Neutrophil (primary cell): ENCODE data around the gene MVB12A.
A peak's percentile ranks its signal among the peaks of the same experiment; 100 is the strongest.

Source experiments
- H3K27ac ChIP-seq: fragments of 200-600 bp; sonication (generic); 2 replicates; pipeline ENCODE4 v1.5.1; 2016; ENCODE audit warnings: mild to moderate bottlenecking, moderate library complexity
- H3K27me3 ChIP-seq: fragments of 200-600 bp; sonication (generic); 2 replicates; pipeline ENCODE4 v1.6.0; 2016; ENCODE audit warnings: mild to moderate bottlenecking
- H3K36me3 ChIP-seq: fragments of 200-600 bp; sonication (generic); 2 replicates; pipeline ENCODE4 v1.5.1; 2017
- H3K4me1 ChIP-seq, 2 experiments: fragments of 200-600 bp in 1 of 2; sonication (generic) in 1 of 2; 1 replicate in 1 of 2; 2 replicates in 1 of 2; pipeline versions ENCODE4 v1.5.1 to v1.6.1; 2013 to 2016; ENCODE audit warnings: low read depth in 1 of 2, low read length in 1 of 2, mild to moderate bottlenecking in 1 of 2, moderate library complexity in 1 of 2; ENCODE audit not compliant: control insufficient read depth in 1 of 2, insufficient read depth in 1 of 2
- H3K4me3 ChIP-seq, 2 experiments: fragments of 200-600 bp in 1 of 2; sonication (generic) in 1 of 2; 1 replicate in 1 of 2; 2 replicates in 1 of 2; pipeline ENCODE4 v1.5.1; 2013 to 2016; ENCODE audit warnings: low read depth in 1 of 2, low read length in 1 of 2, mild to moderate bottlenecking in 1 of 2, moderate library complexity in 1 of 2
- H3K9me3 ChIP-seq: fragments of 200-600 bp; sonication (generic); 2 replicates; pipeline ENCODE4 v1.5.1; 2016
- TF ChIP-seq, protein P1 (sequence below): fragments of 200-600 bp; sonication (generic); IDR thresholded peaks from 2 replicates; pipeline ENCODE4 v1.5.1; 2016; ENCODE audit warnings: antibody characterized with exemption

Gene MVB12A

DNA sequence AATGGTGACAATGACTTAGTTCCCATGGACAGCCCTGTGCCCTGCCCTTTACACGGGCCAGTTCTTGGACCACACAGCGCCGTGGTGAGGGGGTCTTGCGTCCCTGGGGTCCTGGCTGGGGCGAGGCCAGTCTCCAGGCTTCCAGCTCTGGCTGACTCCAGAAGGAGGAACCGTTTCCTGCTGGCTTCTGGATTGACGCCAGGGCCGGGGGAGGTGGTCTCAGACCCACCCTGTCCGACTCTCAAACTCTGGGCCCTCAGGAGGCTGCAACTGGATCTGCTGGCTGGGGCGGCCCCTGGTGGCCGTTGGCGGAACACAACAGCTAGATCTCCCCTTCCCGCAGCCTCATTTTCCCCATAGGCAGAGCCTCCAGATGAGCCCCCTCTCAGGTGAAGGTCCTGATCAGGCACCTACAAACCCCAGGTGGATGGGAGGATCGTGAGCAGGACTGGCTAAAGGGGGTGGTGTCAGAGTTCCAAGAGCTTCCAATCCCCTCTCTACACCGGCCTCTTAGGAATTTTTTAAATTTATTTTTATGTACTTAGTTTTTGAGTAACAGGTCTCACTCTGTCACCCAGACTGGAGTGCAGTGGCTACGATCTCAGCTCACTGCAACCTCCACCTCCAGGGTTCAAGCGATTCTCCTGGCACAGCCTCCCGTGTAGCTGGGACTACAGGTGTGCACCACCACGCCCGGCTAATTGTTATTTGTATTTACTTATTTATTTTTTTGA is 33.8 kb upstream of the MVB12A start:
- TF ChIP-seq, protein P1, sequence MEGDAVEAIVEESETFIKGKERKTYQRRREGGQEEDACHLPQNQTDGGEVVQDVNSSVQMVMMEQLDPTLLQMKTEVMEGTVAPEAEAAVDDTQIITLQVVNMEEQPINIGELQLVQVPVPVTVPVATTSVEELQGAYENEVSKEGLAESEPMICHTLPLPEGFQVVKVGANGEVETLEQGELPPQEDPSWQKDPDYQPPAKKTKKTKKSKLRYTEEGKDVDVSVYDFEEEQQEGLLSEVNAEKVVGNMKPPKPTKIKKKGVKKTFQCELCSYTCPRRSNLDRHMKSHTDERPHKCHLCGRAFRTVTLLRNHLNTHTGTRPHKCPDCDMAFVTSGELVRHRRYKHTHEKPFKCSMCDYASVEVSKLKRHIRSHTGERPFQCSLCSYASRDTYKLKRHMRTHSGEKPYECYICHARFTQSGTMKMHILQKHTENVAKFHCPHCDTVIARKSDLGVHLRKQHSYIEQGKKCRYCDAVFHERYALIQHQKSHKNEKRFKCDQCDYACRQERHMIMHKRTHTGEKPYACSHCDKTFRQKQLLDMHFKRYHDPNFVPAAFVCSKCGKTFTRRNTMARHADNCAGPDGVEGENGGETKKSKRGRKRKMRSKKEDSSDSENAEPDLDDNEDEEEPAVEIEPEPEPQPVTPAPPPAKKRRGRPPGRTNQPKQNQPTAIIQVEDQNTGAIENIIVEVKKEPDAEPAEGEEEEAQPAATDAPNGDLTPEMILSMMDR, result peak; percentile 68
- Histone ChIP-seq H3K4me1 (peaks cover 12 to 14% of the 10 kb centered on the region in 2 experiments), H3K27ac (no peak overlapping the region), H3K36me3 (no peaks in the 10 kb centered on the region), H3K27me3 (peaks cover 34% of the 10 kb centered on the region), H3K4me3 (no peak overlapping the region), H3K9me3 (no peaks in the 10 kb centered on the region)

DNA sequence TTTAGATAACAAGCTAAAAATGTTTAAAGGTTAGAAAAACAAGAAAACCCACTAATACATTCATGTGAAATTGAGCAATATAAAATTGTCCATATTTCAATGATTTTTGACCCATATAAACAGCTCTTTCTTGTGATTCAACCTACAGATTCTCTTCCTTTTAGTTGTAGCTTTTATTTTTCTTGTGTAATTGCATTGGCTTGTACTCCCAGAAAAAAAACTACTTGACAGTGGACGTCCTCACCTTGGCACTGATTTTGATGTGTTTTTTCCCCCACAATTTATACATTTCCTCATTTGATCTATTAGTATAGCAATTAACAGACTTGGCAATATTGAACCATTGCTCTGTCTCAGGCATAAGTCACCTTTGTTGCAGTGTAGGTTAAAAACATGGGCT is 30.6 kb upstream of the MVB12A start:
- Histone ChIP-seq H3K4me1 (peaks cover 16 to 18% of the 10 kb centered on the region in 2 experiments), H3K36me3 (no peaks in the 10 kb centered on the region), H3K9me3 (no peaks in the 10 kb centered on the region), H3K27ac (no peak overlapping the region), H3K4me3 (no peak overlapping the region), H3K27me3 (peaks cover 55% of the 10 kb centered on the region)
- TF ChIP-seq, protein P1, result no peak

DNA sequence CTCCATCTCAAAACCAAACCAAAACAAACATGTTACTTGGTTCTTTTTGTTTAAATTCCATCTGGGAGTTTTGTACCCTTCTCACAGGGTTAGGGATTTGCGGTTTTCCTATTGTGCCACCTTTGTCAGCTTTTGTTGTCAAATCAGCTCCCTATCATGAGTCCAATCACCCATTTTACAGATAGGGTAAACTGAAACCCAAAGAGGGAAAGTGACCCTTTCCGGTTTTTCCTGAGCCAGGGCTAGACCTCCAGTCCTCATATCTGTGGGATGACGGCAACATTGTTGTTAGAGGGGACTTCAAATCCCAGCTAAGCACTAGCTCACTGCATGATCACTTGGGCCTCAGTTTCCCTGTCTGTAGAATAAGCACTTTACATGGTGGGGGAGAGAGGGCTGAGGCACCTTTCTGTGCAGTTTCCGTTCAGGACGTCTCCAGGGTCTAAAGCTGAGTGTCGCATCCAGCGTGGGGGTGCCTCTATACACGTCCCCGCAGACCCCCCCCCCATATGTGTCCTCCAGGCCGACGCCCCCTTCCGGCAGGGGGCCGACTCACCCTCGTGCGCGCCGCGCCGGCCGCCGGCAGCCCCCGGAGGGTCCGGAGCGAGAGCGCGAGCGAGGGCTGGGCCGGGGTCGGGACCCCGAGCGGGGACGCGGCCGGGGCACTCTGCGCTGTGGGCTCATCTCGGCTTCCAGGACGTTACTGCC is 29.7 kb upstream of the MVB12A start:
- TF ChIP-seq, protein P1, result no peak
- Histone ChIP-seq H3K9me3 (no peaks in the 10 kb centered on the region), H3K4me3 (no peak overlapping the region), H3K36me3 (no peaks in the 10 kb centered on the region), H3K4me1 (peaks cover 21 to 23% of the 10 kb centered on the region in 2 experiments), H3K27me3 (peaks cover 55% of the 10 kb centered on the region), H3K27ac (no peak overlapping the region)

DNA sequence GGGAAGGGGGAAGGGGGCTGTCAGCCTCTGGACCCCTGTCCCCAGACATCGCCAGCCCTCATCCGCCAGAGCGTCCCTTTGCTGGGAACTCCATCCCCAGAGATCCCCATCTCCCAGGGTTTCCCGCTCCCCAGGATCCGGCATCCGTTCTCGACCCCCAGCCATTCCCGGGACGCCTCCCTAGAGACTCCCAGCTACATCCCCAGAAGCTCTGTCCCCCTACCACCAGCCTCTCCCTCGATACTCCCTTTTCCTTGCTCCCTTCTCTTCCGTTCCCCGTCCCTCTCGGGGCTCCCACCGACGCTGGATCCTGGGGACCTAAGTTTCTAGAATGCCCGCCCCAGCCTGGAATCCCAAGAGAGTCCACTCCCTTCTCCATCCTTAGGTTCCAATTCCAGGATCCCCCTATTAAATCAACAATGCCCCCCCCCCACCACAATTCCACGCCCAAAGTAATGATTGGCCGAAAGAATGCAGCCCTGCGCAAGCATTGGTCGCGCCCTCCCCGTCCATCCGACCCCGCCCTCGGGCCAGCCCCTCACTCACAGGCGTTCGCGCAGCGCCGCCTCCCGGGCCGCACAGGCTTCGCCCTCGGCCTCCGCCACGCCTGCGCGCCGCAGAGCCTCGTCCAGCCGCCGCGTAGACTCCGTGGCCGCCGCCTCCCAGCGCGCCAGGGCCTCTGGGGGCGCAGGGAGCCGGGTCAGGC is 29.0 kb upstream of the MVB12A start:
- no peaks in the 10 kb centered on the region for H3K36me3 ChIP-seq
- H3K27me3 ChIP-seq, result peaks cover 55% of the 10 kb centered on the region
- peak overlapping the region; percentile 24 to 45 for H3K4me3 ChIP-seq
- H3K27ac ChIP-seq, result no peak overlapping the region
- H3K9me3 ChIP-seq, result no peaks in the 10 kb centered on the region
- TF ChIP-seq, protein P1, result peak; percentile 54
- H3K4me1 ChIP-seq, result peaks cover 23 to 26% of the 10 kb centered on the region in 2 experiments

DNA sequence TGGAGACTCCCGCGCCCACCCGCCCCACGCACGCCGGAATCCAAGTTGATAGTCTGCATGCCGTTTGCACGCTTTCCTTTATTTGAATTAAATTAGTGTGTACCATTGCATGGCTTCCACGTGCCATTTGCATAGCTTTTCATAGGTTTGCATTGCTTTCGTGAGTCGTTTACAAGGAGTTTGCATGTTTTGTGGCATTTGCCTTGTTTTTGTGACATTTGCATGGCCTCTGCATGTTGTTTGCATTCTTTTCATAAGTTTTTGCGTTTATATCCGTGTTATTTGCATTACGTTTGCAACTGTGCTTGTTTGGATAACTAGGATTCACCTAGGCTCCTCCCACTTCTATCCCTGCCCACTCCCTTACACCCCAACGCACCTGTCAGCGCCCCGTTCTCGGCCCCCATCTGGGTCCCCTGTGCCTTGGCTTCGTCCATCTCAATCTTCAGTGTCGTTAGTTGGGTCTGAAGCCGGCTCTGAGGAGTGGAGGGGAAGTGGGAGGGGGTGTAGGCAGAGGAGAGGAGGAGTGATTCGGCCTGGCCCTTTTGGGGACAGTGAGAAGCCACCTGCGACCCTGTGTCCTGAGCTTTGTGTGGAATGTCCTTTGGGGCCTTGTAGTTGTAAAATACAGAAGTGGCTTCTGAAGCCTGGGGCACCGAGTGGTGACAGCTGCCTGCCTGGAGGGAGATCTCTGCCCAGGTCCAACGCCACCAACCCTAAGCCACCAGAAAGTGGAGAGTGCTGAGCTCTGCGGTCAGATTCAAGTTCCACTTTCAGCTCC is 28.3 kb upstream of the MVB12A start:
- Histone ChIP-seq H3K36me3 (no peaks in the 10 kb centered on the region), H3K27me3 (peaks cover 55% of the 10 kb centered on the region), H3K9me3 (no peaks in the 10 kb centered on the region), H3K4me3 (peak overlapping the region; percentile 24 to 45), H3K27ac (no peak overlapping the region), H3K4me1 (peaks cover 23 to 26% of the 10 kb centered on the region in 2 experiments)
- TF ChIP-seq, protein P1, result no peak
